ENCODE data around the gene DBP.

DBP gene

DNA sequence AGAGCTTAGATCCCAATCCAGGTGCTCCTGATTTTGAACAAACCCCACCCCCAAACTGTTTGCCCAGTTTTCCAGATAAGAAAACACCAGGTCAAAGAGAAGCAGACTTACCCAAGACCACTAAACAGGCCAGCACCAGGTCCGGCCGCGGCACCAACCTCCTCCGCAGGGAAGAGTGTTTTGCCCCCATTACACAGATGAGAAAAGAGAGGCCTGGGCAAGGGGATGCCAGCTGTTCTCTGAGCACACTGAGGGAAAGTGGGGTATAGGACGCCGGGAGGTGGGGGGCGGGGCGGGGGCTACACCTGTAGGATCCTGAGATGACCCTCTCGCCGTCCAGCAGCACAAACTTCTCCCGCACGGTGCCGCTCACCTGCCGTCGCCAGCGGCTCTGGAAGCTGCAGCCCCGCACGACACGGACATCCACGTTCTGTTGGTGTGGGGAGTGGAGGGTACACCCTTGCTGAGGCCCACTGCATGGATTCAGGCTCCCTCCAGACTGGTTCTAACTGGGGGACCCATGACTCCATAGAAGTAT is 27.5 kb downstream of the DBP start:
- no peak for DNase-seq (ENCODE audit: low spot score)

DNA sequence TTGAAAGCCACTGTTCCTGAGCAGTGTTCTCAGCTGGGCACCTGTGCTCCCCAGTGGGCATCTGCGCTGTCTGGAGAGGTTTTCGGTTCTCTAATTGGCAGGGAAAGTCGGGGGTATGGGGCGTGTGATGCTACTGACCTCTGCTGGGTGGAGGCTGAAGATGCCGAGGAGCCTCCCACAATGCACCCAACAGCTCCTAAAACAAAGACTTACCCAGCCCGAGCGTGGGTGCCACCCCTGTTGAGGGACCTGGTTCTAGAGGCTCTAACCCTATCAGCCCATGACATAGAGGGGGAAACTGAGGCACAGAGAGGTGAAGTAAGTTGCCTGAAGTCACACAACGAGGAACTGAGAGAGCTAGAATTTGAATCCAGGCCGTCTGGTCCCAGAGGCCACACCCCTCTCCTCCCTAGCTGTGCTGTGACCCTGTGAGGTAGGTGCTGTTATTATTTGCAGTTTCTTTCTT is 28.3 kb downstream of the DBP start:
- peak; percentile 60 for DNase-seq (ENCODE audit: low spot score)

DNA sequence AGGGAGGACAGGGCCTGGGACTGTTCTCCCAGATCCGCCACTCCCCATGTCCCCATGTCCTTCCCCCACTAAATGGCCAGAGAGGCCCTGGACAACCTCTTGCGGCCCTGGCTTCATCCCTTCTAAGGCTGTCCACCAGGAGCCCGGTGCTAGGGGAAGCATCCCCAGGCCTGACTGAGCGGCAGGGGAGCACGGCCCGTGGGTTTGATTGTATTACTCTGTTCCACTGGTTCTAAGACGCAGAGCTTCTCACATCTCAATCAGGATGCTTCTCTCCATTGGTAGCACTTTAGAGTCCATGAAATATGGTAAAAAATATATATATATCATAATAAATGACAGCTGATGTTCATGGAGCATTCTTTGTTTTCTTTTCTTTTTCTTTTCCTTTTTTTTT is 29.8 kb downstream of the DBP start:
- DNase-seq (ENCODE audit: low spot score), result no peak

DNA sequence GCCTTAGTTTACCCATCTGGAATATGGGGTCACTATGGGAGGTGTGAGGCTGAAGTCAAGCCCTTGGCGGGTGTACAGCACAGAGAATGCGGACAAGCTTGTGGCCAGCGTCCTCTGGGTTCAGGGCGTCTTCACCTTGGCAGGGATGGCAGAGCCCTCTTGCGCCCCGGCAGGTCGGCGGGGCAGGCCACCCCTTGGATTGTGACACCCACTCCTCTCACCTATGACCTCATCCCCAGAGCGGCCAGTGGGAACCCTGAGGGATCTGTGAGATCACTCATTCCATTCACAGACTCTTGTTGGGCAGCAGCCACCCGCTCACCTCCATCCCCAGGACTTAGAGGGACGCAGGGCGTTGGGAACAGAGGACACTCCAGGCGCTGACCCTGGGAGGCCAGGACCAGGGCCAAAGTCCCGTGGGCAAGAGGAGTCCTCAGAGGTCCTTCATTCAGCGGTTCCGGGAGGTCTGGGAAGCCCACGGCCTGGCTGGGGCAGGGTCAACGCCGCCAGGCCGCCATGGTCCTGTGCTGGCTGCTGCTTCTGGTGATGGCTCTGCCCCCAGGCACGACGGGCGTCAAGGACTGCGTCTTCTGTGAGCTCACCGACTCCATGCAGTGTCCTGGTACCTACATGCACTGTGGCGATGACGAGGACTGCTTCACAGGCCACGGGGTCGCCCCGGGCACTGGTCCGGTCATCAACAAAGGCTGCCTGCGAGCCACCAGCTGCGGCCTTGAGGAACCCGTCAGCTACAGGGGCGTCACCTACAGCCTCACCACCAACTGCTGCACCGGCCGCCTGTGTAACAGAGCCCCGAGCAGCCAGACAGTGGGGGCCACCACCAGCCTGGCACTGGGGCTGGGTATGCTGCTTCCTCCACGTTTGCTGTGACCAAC is 30.5 kb downstream of the DBP start, which contains the start of gene SPACA4:
TSS of gene SPACA4 (plus strand) at position 280 of the 896 bp plus-strand sequence. CDS start at position 517, 237 bp downstream.
- DNase-seq (ENCODE audit: low spot score), result no peak

DNA sequence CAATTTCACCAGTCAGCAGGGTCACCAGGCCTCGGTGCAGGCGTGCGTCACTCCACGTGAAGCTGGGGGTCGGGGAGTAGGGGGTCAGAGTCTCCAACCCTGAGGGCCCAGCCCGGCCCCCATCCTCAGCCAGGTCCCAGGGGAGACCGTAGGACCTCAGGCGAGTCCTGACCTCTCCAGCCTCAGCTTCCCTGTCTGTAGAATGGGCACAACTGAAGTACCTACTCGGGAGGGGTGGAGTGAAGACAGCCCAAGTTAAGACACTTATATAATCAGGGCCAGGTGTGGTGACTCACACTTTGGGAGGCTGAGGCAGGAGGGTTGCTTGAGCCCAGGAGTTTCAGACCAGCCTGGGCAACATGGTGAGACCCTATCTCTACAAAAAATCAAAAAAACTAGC is 33.3 kb downstream of the DBP start:
- no peak for DNase-seq (ENCODE audit: low spot score)

DNA sequence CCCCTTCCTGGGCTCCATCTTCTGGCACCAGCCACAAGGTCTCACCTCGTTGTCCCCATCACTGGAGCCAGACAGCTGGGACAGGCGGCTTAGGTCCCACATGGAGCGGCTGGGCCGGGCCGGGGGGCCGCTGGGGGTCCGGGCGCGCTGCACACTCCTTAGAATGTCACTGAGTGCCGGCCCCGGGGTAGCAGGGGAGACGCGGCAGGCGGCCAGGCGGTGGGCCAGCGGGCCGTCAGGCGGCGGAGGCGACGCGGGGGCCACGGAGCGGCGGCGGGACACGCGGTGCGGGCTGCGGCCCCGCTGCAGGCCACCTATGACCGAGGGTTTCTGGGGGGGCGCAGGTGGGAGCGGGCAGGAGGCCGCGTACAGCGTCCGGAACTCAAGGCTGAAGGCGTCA is 33.7 kb downstream of the DBP start:
- DNase-seq (ENCODE audit: low spot score), result no peak

DNA sequence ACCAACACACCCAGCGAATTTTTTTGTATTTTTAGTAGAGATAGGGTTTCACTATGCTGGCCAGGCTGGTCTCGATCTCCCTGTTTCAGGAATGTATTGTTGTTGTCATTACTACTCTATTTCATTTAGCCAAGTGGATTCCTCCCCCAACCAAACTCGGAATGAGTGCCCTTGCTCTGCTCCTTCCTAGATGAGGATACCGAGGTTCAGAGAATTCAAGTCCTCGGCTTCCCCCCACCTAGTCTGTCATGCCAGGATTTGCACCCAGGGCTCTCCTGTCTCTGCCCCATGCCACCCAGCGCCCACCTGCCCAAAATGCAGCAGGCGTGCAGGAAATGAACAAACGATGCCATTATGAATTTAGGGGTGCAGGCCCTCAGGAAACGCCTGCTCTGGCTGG is 34.2 kb downstream of the DBP start:
- no peak for DNase-seq (ENCODE audit: low spot score)

DNA sequence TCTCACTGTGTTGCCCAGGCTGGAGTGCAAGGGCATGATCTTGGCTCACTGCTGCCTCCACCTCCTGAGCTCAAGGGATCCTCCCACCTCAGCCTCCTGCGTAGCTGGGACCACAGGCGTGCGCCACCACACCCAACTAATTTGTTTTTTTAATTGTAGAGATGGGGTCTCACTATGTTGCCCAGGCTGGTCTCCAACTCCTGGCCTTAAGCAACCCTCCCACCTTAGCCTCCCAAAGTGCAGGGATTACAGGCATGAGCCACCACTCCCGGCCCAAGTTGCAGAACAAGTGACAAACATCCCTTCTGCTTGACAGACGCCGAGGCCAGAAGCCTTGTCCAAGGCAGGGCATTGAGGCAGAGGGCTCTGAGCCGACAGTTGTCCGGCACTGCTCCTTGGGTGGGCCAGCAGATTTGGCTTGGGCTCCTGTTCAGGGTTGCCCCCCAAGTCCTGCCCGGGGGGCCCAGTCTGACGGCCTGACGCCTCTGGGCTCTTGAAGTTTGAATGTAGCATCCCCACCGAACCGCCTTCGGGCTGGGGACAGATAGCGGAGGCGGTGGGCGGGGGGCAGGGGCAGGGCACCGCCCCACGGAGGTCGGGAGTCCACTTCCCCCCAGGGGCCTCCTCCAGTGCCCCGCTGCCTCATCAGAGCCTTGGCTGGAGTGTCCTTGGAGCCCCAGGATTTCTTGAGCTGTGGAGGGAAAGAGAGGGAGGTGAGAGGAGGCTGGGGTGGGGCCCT is 36.3 kb downstream of the DBP start:
- no peak for DNase-seq (ENCODE audit: low spot score)

DNA sequence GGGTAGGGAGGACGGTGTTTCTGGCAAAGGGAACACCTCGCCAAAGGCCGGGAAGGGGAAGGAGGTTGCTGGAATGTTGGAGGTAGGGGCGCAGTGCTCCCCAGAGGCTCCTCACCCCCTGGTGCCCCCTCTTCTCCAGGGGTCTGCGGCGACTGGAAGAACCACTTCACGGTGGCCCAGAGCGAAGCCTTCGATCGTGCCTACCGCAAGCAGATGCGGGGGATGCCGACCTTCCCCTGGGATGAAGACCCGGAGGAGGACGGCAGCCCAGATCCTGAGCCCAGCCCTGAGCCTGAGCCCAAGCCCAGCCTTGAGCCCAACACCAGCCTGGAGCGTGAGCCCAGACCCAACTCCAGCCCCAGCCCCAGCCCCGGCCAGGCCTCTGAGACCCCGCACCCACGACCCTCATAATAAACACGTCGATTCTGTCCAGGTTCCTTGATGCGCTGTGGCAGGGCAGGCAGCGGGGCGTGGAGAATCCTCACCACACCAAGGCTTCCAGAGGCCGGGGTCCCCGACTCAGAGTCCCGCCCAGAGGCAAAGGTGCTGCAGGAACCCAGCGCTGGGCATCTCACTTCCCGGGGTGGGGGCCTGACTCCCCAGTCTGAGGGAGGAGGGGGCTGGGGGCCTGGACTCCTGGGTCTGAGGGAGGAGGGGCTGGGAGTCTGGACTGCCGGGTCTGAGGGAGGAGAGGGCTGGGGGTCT is 38.0 kb downstream of the DBP start:
- DNase-seq (ENCODE audit: low spot score), result no peak

DNA sequence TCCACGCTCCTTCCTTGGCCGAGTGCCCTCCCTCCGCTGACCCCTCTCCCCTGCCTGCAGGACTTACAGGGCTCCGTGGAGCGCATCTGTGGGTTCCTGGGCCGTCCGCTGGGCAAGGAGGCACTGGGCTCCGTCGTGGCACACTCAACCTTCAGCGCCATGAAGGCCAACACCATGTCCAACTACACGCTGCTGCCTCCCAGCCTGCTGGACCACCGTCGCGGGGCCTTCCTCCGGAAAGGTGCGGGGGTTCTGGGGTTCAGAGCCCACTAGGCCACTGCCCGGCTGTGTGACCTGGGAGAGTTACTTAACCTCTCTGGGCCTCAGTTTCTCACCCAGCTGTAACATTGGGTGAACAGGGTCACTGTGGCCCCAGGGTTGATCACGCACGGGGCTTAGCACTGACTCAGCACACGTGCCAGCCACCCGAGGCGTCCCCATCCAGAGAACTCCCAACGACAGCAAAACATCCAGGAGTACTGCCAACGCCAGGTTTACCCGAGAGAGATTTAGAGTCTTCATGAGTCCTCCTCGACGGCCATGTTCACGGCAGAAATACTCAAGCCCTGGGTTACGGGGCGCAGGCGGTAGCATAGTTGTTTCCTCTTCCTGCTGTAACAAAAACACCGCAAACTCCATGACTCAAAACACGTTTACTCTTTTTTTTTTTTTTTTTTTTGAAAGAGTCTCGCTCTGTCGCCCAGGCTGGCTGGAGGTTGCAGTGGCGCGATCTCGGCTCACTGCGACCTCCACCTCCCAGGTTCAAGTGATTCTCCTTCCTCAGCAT is 40.3 kb downstream of the DBP start:
- peak; percentile 49 for DNase-seq (ENCODE audit: low spot score)

DNA sequence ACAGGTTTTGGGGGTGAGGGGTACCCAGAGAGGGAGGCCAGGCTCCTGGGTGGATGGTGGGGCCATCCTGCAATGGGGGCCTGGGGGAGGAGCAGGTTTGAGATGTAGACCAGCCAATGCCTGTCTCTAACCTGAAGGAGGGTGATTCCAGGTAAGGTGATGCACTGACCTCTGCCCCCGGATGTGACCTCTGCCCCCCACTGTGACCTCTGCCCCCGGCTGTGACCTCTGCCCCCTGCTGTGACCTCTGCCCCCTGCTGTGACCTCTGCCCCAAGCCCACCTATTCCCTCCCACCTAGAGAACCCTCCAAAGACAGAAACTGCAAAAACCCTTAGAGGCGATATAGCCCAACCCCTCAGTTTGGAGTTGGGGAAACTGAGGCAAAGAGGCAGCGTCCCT is 40.9 kb downstream of the DBP start:
- no peak for DNase-seq (ENCODE audit: low spot score)

DNA sequence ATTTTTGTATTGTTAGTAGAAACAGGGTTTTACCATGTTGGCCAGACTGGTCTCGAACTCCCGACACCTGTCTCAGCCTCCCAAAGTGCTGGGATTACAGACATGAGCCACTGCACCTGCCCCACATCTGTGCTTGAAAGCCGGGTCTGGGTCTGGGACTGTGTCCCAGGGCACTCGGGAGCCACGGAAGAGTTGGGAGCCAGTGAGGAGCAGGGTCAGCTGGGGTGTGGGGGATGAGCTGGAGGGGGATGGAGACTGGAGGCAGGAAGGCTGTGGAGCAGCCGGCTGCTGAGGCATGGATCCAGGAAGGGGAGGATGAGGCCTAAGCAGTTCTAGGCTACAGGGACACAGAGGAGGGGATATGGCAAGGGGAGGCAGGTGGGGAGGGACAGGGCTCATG is 41.3 kb downstream of the DBP start:
- DNase-seq (ENCODE audit: low spot score), result no peak

DNA sequence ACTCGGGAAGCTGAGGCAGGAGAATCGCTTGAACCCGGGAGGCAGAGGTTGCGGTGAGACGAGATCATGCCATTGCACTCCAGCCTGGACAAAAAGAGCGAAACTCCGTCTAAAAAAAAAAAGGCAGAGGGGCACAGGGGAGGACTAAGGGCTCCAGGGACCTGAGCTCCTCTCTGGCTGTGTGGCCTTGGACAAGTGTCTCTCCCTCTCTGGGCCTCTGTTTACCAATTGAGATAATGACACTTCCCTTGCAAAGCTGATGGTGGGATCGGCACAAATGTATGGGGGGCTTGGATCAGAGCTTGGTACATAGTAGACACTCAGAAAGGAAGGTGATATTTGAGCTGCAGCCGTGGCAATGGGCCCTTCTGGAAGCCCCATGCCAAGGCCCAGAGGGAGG is 42.0 kb downstream of the DBP start:
- DNase-seq (ENCODE audit: low spot score), result no peak

DNA sequence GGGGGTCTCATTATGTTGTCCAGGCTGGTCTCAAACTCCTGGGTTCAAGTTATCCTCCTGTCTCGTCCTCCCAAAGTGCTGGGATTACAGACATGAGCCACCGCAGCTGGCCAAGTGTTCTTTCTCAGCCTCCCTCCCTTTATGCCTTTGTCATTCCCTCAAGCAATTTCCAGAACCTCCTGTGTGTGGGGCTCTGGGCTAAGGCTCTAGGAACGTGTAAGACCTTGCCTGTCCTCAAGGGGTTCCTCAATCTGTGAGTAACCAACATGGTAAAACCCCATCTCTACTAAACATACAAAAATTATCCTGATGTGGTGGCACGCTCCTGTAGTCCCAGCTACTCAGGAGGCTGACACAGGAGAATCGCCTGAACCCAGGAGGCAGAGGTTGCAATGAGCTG is 46.2 kb downstream of the DBP start:
- DNase-seq (ENCODE audit: low spot score), result no peak

DNA sequence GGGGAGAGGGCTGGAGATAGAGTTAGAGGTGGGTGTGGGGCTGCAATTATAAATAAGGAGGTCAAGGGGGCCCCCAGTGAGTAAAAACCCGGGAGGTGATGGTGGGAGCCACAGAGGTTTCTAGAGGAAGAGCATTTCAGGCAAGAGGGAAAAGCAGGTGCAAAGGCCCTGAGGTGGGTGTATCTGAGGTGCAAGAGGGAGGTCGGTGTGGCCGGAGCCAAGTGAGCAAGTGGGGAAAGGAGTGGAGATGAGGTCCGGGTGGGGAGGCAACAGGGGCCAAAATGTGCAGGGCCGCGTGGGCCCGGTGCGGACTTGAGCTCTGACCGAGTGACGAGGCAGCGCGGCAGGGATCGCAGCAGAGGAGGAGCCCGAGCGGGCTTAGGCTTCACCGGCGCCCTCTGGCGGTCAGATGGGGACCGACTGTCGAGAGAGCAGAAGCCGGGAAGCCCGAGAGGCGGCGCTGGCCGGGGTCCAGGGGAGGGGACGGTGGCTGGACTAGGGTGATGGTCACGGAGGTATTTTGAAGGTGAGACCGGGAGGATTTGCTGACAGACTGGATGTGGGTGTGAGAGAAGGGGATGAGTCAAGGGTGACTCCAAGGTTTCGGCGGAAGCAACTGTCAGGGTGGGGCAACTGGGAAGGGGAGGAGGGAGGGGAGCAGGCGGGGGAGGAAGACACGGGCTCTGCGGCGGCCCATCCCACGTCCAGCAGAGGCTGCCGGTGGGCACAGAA is 48.3 kb downstream of the DBP start:
- peak; percentile 90 for DNase-seq (ENCODE audit: low spot score)

DNA sequence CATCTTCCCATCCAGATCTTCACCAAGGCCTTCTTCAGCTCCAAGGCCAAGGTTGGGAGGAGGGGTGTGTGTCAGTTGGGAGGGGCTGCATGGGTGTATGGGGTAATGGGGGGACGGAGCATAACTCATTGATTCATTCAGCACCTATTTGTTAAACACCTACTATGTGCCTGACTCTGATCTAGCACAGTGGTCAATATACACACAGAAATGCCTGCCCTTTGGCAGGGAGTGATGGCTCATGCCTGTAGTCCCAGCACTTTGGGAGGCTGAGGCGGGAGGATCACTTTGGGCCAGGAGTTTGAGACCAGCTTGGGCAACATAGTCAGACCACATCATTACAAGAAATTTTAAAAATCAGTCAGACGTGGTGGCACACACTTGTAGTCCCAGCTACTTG is 49.8 kb downstream of the DBP start:
- no peak for DNase-seq (ENCODE audit: low spot score)

DNA sequence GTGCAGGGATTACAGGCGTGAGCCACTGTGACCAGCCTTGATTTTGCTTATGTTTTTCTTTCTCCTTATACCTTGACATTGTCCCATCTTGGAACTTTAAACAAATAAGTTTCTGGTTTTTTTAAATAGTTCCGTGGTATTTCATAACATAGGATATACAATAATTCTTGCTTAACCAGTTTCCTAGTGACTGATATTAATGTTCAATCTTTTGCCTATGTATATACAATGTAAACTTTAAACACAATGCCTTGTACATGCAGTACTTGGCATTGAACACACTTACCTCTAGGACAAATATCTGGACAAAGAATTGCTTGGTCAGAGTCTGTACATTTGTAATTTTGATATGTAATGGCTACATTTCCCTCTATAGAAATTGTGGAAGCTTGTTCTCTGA is 55.0 kb downstream of the DBP start:
- no peak for DNase-seq (ENCODE audit: low spot score)

All from activated CD4-positive, alpha-beta T cell treated with anti-CD3 and anti-CD28 coated beads, Interleukin-2, Interleukin-4, amounts not matched to agents 100 ng/mL and 50 ng/mL, durations not matched to agents 16 hours and 8 hours (primary cell).